ENCODE measurements around the gene COP1. TPM values are rescaled to one million over a fixed set of nuclear protein-coding genes. Genes with fewer than 3 reads are reported as not detected.

The COP1 gene
- total and polyA plus RNA-seq, 10 of the 15 experiments (the other 5 are each of a cell fraction or from before 2014, with no cell fraction given) = 17.7 to 49.9 (median 38.7) TPM

DNA sequence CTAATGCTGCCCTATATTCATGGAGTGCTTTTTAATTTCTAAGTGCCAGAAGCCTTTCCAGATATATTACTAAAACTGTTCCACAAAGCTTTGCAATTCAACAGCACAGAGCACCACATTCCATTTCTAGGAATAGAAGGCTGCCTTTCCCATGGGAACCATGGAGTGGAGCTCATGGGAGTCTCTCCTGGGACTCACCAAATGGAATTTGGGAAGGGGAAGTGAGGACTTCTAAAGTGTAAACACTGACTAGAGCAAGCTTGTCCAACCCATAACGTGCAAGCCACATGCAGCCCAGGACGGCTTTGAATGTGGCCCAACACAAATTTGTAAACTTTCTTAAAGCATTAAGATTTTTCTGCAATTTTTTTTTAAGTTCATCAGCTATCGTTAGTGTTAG lies 273.3 kb downstream of the COP1 start:
- ATAC-seq (no peak), FAIRE-seq (no peak), DNase-seq (ENCODE audit: low read depth, low spot score) (no peak)
- Histone ChIP-seq H3K36me3 (ENCODE audit: control insufficient read depth in 2 of 2, insufficient read depth in 2 of 2, low read length in 1 of 2) (no peaks in the 10 kb centered on the region), H3K79me2 (ENCODE audit: control insufficient read depth, insufficient read depth, low read length) (no peaks in the 10 kb centered on the region), H2AFZ (ENCODE audit: control insufficient read depth, low read depth, low read length) (no peak overlapping the region), H3K27me3 (replicated peaks in 1 of 2; ENCODE audit: control insufficient read depth in 2 of 2, insufficient read depth in 2 of 2, low read length in 1 of 2) (no peaks in the 10 kb centered on the region), H3K4me1 (ENCODE audit: control insufficient read depth, insufficient read depth, low read length) (no peaks in the 10 kb centered on the region), H4K20me1 (ENCODE audit: control insufficient read depth, insufficient read depth) (no peaks in the 10 kb centered on the region), H3K9me3 (replicated peaks; ENCODE audit: control insufficient read depth, insufficient read depth, low read length) (no peaks in the 10 kb centered on the region; the same call in 2 of the 3 replicates), H3K27ac (ENCODE audit: control insufficient read depth, insufficient read depth) (no peak overlapping the region), H3K9ac (ENCODE audit: control insufficient read depth, insufficient read depth, low read length) (no peak overlapping the region), H3K4me2 (ENCODE audit: control insufficient read depth, insufficient read depth) (no peak overlapping the region), H3K4me3 (no peak overlapping the region)
- intact Hi-C loops (cut with micrococcal nuclease; ENCODE audit: unreplicated experiment) (no loop called here), in situ Hi-C loops (cut with MboI) (no loop called here)
- WGBS (ENCODE audit: insufficient coverage, insufficient replicate concordance, low lambda C conversion rate, missing lambda C conversion rate) = 90% methylated on average over 3 of the region's 3 CpGs
- ChIA-PET POLR2A (no interaction called here), SMC1A (ENCODE audit: uncharacterized antibody, unreplicated experiment) (interaction anchor here (1.1 to 1.4 kb wide), 2 partner anchors 9 to 14 kb away, joined by 3 to 4 read pairs; no protein-coding TSS in a partner anchor), CTCF (no interaction called here), RAD21 (ENCODE audit: unreplicated experiment) (no interaction called here)
- no TSS peak for BruUV-seq (replicated peaks)
- TF ChIP-seq RB1 (IDR thresholded peaks at IDR 0.05; ENCODE audit: borderline replicate concordance) = no peak
- TF ChIP-seq, protein P1, sequence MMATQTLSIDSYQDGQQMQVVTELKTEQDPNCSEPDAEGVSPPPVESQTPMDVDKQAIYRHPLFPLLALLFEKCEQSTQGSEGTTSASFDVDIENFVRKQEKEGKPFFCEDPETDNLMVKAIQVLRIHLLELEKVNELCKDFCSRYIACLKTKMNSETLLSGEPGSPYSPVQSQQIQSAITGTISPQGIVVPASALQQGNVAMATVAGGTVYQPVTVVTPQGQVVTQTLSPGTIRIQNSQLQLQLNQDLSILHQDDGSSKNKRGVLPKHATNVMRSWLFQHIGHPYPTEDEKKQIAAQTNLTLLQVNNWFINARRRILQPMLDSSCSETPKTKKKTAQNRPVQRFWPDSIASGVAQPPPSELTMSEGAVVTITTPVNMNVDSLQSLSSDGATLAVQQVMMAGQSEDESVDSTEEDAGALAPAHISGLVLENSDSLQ (IDR thresholded peaks at IDR 0.05) = no peak
- TF ChIP-seq NR2C2 (IDR thresholded peaks at IDR 0.05; ENCODE audit: borderline replicate concordance, control insufficient read depth, insufficient read length, low read depth) = no peak
- TF ChIP-seq ATF3 (IDR thresholded peaks at IDR 0.05; ENCODE audit: borderline replicate concordance, extremely low read depth, low read depth, low read length) = no peak
- no peak for TF ChIP-seq TCF12 (IDR thresholded peaks at IDR 0.05; ENCODE audit: low read depth, low read length)
- no peak for TF ChIP-seq IRF3 (IDR thresholded peaks at IDR 0.05)
- TF ChIP-seq, protein P2, sequence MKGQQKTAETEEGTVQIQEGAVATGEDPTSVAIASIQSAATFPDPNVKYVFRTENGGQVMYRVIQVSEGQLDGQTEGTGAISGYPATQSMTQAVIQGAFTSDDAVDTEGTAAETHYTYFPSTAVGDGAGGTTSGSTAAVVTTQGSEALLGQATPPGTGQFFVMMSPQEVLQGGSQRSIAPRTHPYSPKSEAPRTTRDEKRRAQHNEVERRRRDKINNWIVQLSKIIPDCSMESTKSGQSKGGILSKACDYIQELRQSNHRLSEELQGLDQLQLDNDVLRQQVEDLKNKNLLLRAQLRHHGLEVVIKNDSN (IDR thresholded peaks at IDR 0.05; ENCODE audit: borderline replicate concordance, extremely low read length, insufficient read depth, low read depth, low read length) = no peak
- TF ChIP-seq, protein P3, sequence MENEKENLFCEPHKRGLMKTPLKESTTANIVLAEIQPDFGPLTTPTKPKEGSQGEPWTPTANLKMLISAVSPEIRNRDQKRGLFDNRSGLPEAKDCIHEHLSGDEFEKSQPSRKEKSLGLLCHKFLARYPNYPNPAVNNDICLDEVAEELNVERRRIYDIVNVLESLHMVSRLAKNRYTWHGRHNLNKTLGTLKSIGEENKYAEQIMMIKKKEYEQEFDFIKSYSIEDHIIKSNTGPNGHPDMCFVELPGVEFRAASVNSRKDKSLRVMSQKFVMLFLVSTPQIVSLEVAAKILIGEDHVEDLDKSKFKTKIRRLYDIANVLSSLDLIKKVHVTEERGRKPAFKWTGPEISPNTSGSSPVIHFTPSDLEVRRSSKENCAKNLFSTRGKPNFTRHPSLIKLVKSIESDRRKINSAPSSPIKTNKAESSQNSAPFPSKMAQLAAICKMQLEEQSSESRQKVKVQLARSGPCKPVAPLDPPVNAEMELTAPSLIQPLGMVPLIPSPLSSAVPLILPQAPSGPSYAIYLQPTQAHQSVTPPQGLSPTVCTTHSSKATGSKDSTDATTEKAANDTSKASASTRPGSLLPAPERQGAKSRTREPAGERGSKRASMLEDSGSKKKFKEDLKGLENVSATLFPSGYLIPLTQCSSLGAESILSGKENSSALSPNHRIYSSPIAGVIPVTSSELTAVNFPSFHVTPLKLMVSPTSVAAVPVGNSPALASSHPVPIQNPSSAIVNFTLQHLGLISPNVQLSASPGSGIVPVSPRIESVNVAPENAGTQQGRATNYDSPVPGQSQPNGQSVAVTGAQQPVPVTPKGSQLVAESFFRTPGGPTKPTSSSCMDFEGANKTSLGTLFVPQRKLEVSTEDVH (IDR thresholded peaks at IDR 0.05; ENCODE audit: low read depth, partially characterized antibody) = no peak
- no peak for TF ChIP-seq RCOR1 (conservative IDR thresholded peaks at IDR 0.05; ENCODE audit: low read depth, low read length)
- TF ChIP-seq ZBTB4 (CRISPR knock-in tag; IDR thresholded peaks at IDR 0.05) = no peak
- TF ChIP-seq ZNF24 (IDR thresholded peaks at IDR 0.05) = no peak
